BLaER1 (cell line): ENCODE measurements around the gene PTPN14.

Source experiments
- H3K27ac ChIP-seq: shearing (Covaris generic); formaldehyde crosslinking; 2 replicates; pipeline ENCODE4 v1.8.1; 2022
- H3K27me3 ChIP-seq: shearing (Covaris generic); formaldehyde crosslinking; 2 replicates; pipeline ENCODE4 v1.8.1; 2022
- H3K36me3 ChIP-seq: shearing (Covaris generic); formaldehyde crosslinking; 2 replicates; pipeline ENCODE4 v1.8.1; 2022
- H3K4me1 ChIP-seq: shearing (Covaris generic); formaldehyde crosslinking; 2 replicates; pipeline ENCODE4 v1.8.1; 2022
- H3K4me2 ChIP-seq: shearing (Covaris generic); formaldehyde crosslinking; 2 replicates; pipeline ENCODE4 v1.8.1; 2022
- H3K4me3 ChIP-seq: shearing (Covaris generic); formaldehyde crosslinking; 2 replicates; pipeline ENCODE4 v1.8.1; 2022
- H3K9ac ChIP-seq: shearing (Covaris generic); formaldehyde crosslinking; 2 replicates; pipeline ENCODE4 v1.8.1; 2022
- H3K9me3 ChIP-seq: shearing (Covaris generic); formaldehyde crosslinking; 2 replicates; pipeline ENCODE4 v1.8.1; 2022
- H4K20me1 ChIP-seq: shearing (Covaris generic); formaldehyde crosslinking; 2 replicates; pipeline ENCODE4 v1.8.1; 2022
- Cebpa-rat ChIP-seq: shearing (Covaris generic); IDR thresholded peaks from 2 replicates; pipeline ENCODE4 v1.8.1; 2022

The PTPN14 gene

DNA sequence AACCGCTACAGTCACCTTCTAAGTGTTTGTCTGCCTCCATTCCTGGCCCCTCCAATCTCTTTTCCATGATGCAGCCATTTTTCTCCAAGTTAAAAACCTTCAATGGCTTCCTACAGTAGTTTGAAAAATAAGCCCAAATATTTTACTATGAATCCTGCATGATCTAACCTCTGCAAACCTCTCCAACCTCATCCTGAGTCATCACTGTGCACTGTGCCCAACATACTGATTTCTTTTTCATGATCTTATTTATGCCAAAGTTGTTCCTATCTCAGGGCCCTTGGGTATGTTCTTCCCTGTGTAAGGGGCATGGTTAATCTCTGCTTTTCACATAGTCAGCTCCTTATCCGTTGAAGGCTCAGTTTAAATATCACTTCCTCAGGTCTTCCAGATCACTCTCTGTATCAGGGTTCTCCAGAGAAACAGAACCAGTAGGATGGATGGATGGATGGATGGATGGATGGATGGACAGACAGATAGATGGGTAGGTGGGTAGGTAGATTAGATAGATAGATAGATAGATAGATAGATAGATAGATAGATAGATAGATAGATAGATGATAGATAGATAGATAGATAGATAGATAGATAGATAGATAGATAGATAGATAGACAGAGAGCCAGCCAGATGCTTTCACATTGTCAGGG lies 18.1 kb upstream of the PTPN14 start:
- Histone ChIP-seq H3K27ac (no peak overlapping the region), H3K4me3 (no peak overlapping the region), H3K9me3 (no peaks in the 10 kb centered on the region), H4K20me1 (no peaks in the 10 kb centered on the region), H3K9ac (no peak overlapping the region), H3K4me2 (no peak overlapping the region), H3K36me3 (no peaks in the 10 kb centered on the region), H3K27me3 (no peaks in the 10 kb centered on the region), H3K4me1 (no peaks in the 10 kb centered on the region)
- TF ChIP-seq Cebpa-rat: no peak

GRCh38 chr1:214568328-214568727 lies 16.9 kb upstream of the PTPN14 start:
- Histone ChIP-seq H3K27me3 (no peaks in the 10 kb centered on the region), H3K36me3 (no peaks in the 10 kb centered on the region), H3K9ac (no peak overlapping the region), H3K9me3 (no peaks in the 10 kb centered on the region), H3K4me2 (no peak overlapping the region), H4K20me1 (no peaks in the 10 kb centered on the region), H3K4me3 (no peak overlapping the region), H3K27ac (no peak overlapping the region), H3K4me1 (no peaks in the 10 kb centered on the region)
- TF ChIP-seq Cebpa-rat: no peak

DNA sequence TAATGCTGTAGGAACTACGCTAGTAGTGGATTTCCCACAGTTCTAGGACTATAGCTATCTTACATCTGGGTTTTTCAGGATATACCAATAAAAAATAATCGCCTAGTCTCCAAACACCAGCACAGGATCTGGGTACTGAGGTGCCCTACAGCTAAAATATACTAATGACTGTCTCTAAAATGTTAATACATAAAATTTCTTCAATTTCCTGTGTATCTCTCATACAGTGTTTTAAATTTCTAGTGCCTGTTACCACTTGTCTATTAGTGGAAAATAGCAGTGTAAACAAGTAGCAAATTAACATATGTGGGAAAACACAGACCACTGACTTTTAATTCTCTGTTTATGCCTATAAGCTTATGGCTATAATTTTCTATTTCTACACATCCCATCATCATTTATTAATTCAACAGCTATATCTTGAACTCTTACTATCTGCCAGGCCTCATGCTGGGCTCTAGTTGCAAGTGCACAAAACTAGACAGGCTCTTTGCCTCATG lies 16.1 kb upstream of the PTPN14 start:
- Histone ChIP-seq H3K9ac (no peak overlapping the region), H4K20me1 (no peaks in the 10 kb centered on the region), H3K9me3 (no peaks in the 10 kb centered on the region), H3K36me3 (no peaks in the 10 kb centered on the region), H3K27me3 (no peaks in the 10 kb centered on the region), H3K27ac (no peak overlapping the region), H3K4me1 (no peaks in the 10 kb centered on the region), H3K4me3 (no peak overlapping the region), H3K4me2 (no peak overlapping the region)
- TF ChIP-seq Cebpa-rat: no peak

DNA sequence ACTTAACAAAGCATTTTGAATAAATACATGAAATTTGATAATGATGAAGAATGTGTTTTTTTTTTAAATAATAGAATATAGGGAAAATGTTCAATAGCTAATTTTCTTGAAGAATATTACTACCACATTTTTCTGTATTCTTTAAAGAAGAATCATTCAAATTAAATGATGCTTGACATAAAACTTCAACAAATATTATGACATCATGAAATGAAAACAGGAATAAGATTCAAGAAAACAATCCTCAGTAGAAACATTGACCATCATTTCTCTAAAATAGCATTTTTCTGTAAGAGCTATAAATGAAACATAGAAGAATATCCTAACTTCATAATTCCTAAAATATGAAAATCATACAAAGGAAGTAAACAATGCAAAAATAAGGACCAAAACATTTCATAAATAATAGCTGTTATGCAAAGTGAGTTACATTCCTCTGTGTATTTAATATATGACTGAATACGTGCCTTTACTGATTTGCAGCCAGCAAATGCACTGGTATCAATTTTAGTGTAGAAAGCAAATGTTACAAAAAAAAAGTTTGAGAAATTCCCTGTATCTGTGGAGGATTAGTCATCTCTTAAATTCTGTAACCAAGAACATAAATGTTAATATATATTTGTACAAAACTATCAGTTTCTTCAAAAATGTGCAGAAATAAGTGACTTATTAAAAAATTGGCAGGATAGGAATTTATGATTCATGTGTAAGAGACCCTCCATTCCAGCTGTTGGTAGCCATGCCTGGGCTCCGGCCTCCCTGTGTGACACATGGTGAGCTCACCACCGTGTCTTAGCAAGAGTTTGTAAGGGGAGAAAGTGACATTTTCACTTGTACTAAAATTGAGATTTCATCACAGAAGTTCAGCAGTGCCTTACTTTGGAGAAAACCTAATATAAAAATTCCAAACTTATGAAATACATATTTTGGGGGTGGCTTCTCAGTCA lies 15.0 kb upstream of the PTPN14 start:
- H3K9ac ChIP-seq: no peak overlapping the region
- H4K20me1 ChIP-seq: no peaks in the 10 kb centered on the region
- H3K4me2 ChIP-seq: no peak overlapping the region
- no peaks in the 10 kb centered on the region for H3K36me3 ChIP-seq
- H3K27me3 ChIP-seq: no peaks in the 10 kb centered on the region
- no peak overlapping the region for H3K4me3 ChIP-seq
- H3K27ac ChIP-seq: no peak overlapping the region
- no peak for TF ChIP-seq Cebpa-rat
- H3K4me1 ChIP-seq: no peaks in the 10 kb centered on the region
- H3K9me3 ChIP-seq: no peaks in the 10 kb centered on the region

DNA sequence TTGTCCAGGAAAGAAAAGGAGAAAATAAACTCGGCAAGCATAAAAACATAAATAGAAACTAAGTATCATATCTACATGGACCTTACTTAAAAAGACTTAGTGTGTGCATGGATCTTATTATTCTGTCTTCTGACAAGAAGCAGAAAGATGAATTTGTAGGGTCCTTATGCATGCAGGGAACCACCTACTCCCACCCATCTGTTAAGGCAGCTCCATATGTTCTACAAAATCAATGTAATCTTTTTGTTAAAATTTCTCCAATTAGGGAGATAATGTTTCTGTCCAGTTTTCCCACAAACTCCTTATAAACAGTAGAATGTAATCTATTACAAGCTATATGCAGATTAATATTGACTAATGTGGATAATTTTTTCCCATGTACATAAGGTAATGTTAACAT lies 13.9 kb upstream of the PTPN14 start:
- no peaks in the 10 kb centered on the region for H3K27me3 ChIP-seq
- TF ChIP-seq Cebpa-rat: no peak
- H3K27ac ChIP-seq: no peak overlapping the region
- H3K9ac ChIP-seq: no peak overlapping the region
- H3K4me3 ChIP-seq: no peak overlapping the region
- H4K20me1 ChIP-seq: no peaks in the 10 kb centered on the region
- no peaks in the 10 kb centered on the region for H3K4me1 ChIP-seq
- H3K4me2 ChIP-seq: no peak overlapping the region
- H3K9me3 ChIP-seq: no peaks in the 10 kb centered on the region
- H3K36me3 ChIP-seq: no peaks in the 10 kb centered on the region

DNA sequence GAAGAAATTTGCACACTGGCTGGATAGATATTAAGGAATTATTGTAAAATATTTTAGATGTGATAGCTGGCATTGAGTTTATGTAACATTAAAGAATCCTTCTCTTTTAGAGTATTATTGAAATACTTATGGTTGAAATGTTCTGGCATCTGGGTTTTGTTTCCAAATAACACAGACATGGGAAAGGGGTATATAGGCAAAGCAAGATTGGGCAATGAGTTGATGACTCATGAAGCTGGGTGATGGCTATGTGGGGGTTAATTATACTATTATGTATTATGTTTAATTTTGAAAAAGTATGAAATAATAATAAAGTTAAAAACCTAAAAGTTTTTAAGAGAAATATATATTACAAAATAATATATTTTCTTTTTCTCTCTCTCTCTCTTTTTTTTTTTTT lies 12.5 kb upstream of the PTPN14 start:
- Histone ChIP-seq H3K4me1 (no peaks in the 10 kb centered on the region), H3K36me3 (no peaks in the 10 kb centered on the region), H4K20me1 (no peaks in the 10 kb centered on the region), H3K27me3 (no peaks in the 10 kb centered on the region), H3K4me2 (no peak overlapping the region), H3K9me3 (no peaks in the 10 kb centered on the region), H3K27ac (no peak overlapping the region), H3K4me3 (no peak overlapping the region), H3K9ac (no peak overlapping the region)
- no peak for TF ChIP-seq Cebpa-rat

GRCh38 chr1:214557952-214558735 lies 6.7 kb upstream of the PTPN14 start:
- no peaks in the 10 kb centered on the region for H3K36me3 ChIP-seq

GRCh38 chr1:214553142-214553710 lies 1.8 kb upstream of the PTPN14 start:
- no peaks in the 10 kb centered on the region for H3K36me3 ChIP-seq
- H3K4me2 ChIP-seq: no peak overlapping the region
- no peaks in the 10 kb centered on the region for H4K20me1 ChIP-seq

More at GRCh38 chr1:214557952-214558735, 6.7 kb upstream of the PTPN14 start:
- Histone ChIP-seq H4K20me1 (no peaks in the 10 kb centered on the region), H3K4me2 (no peak overlapping the region), H3K27me3 (no peaks in the 10 kb centered on the region), H3K4me1 (no peaks in the 10 kb centered on the region), H3K9me3 (no peaks in the 10 kb centered on the region), H3K27ac (no peak overlapping the region), H3K4me3 (no peak overlapping the region), H3K9ac (no peak overlapping the region)
- TF ChIP-seq Cebpa-rat: no peak

GRCh38 chr1:214552174-214552608 lies 789 bp upstream of the PTPN14 start:
- TF ChIP-seq Cebpa-rat: no peak
- H3K27ac ChIP-seq: no peak overlapping the region

More at GRCh38 chr1:214553142-214553710, 1.8 kb upstream of the PTPN14 start:
- Histone ChIP-seq H3K9ac (no peak overlapping the region), H3K4me3 (no peak overlapping the region), H3K27ac (no peak overlapping the region), H3K4me1 (0 out of 2 replicates have a peak, but pooled peaks cover 9% of the 10 kb centered on the region), H3K27me3 (peaks cover 34% of the 10 kb centered on the region), H3K9me3 (no peaks in the 10 kb centered on the region)
- TF ChIP-seq Cebpa-rat: no peak

More at GRCh38 chr1:214552174-214552608, 789 bp upstream of the PTPN14 start:
- peak overlapping the region; percentile 76 for H3K4me3 ChIP-seq
- H3K9ac ChIP-seq: peak overlapping the region; percentile 73
- H3K27me3 ChIP-seq: peaks cover 34% of the 10 kb centered on the region
- no peaks in the 10 kb centered on the region for H3K9me3 ChIP-seq
- H4K20me1 ChIP-seq: no peaks in the 10 kb centered on the region
- peak overlapping the region; percentile 91 for H3K4me2 ChIP-seq
- H3K36me3 ChIP-seq: no peaks in the 10 kb centered on the region
- H3K4me1 ChIP-seq: 0 out of 2 replicates have a peak, but pooled peaks cover 9% of the 10 kb centered on the region
